ENCODE results near the gene RGS7.
"Not testable (repeated sequence)": the region's sequence is repeated elsewhere in the genome, so short reads cannot be mapped to it uniquely, and the experiment has no call there.

RGS7 gene

DNA sequence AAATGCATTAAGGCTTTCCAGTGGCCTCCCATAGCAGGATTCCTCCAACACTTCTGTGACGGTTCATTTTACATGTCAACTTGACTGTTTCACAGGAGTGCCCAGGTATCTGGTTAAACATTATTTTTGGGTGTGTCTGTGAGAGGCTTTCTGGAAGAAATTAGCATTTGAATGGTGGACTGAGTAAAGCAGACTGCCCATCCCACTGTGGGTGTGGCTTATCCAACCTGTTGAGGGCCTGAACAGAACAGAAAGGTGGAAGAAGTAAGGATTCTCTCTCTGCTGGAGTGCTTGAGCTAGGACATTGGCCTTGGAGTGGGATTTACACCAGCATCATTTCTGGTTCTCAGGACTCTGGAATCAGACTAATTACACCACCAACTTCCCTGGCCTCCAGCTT lies 85.6 kb downstream of the RGS7 start:
- DNase-seq: no peak

- no peak for DNase-seq
Observed at GRCh38 chr1:241270016-241270415, 87.0 kb downstream of the RGS7 start.

- DNase-seq: peak in 1 of 14 donors; percentile 36
Observed at GRCh38 chr1:241269116-241269515, 87.9 kb downstream of the RGS7 start.

DNA sequence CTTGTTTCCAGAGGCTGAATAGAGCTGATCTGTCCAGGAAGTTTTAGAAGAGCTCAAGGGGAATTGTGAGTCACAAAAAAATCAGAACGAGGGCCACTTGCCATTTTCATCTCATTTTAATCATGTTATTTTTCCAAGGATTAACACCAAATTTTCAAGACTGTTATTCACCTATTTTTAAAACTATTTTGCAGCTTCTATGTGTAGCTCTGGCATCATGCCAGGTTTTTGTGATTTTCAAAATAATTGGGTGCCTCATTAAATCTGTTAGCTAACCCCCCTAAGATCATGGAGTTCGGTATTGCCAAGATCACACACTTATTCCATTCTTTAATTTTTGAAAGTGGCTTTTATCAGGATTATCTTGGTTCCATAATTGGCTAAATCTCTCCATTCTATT lies 90.9 kb downstream of the RGS7 start:
- no peak for DNase-seq

- no peak for DNase-seq
Observed at GRCh38 chr1:241265428-241265827, 91.6 kb downstream of the RGS7 start.

- DNase-seq: no peak
Observed at GRCh38 chr1:241263346-241263745, 93.7 kb downstream of the RGS7 start.

DNA sequence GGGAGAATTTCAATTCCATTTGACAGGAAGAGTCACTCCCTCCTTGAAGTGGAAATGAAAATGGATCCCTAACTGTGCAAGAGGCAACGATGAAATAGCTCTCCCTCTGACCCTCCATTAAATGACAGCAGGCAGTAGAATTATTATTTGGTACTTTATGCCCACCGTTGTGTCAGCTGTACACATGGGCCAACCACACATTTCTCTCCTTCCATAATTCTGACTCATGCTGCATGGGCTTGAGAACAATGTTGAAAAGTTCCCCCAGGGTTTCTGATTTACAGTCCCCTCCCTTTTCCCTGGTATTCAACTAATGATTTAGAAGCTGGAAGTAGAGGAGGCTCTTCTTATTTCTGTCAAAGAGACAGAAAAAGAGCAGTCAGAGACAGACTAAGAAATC lies 103.5 kb downstream of the RGS7 start:
- DNase-seq: no peak

DNA sequence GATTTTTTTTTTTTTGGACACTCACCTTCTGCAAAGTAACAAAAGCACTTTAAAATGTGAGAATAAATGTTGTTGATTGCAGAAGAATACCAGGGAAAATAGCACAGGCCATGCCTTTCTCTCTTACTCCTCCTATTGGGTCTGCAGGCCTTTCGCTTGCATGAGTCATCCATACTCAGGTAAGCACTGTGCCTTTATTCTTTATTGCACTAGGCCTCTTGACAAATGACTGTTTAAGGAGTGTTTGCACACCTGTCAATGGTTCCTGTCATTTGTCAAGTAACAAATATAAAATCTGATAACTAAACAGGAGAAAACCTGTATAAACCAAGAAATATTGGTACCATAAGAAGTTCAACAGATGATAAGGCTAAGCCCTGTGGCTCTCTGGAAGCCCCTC lies 106.5 kb downstream of the RGS7 start:
- DNase-seq: no peak

- peak in 2 of 14 donors; percentile 8 to 38 for DNase-seq
Observed at GRCh38 chr1:241240069-241240468, 116.9 kb downstream of the RGS7 start.

DNA sequence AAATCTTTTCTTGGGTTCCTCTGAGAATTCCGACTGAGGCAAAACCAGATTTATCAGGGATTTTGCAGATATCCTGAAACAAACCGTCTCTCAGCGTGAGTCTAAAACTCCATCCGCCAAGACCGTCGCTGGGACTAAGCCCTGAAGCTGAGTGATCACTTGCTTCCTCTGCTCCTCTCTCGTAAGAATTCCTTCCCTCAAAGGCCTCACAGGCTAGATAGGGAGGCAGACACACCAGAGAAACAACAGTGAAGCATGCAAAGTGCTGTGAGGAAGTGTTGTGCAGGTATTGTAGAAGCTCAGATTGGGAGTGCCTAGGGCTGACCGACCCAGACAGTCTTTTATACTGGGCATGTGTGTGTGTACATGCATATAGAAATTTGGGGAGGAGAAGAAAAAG lies 119.1 kb downstream of the RGS7 start:
- DNase-seq: no peak

GRCh38 chr1:241235256-241235897 lies 121.6 kb downstream of the RGS7 start:
- DNase-seq: peak in 2 of 14 donors; percentile 1 to 35

GRCh38 chr1:241229711-241230110 lies 127.3 kb downstream of the RGS7 start:
- DNase-seq: no peak

DNA sequence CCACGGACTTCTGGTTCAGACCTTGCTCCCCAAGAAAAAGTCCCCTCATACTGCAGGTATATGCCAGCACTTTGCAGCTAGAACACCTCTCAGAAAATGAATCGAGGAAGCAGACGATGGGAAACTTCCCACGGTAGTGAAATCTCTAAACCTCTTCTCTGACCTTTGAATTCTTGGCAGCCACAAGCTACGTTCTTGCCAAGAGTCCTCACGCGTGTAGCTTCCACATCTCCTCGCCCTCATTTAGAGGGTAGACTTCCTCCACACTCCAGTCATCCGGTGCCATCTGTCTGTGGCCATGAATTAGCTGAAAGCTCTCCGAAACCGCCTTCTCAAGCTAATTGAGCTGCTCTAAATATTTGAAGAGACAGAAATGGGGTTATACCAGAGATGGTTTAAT lies 127.8 kb downstream of the RGS7 start:
- DNase-seq: peak in 2 of 14 donors; percentile 15 to 82

GRCh38 chr1:241228339-241228738 lies 128.7 kb downstream of the RGS7 start:
- DNase-seq: no peak

GRCh38 chr1:241225741-241226140 lies 131.3 kb downstream of the RGS7 start:
- DNase-seq: no peak

DNA sequence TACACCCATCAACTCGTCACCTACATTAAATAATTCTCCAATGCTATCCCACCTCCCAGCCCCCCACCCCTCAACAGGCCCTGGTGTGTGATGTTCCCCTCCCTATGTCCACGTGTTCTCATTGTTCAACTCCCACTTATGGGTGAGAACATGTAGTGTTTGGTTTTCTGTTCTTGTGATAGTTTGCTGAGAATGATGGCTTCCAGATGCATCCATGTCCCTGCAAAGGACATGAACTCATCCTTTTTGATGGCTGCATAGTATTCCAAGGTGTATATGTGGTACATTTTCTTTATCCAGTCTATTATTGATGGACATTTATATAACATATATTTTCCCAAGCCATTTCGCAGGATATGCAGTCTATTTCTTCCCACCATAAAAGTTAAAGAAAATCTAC lies 132.8 kb downstream of the RGS7 start:
- not testable (repeated sequence) for DNase-seq

DNA sequence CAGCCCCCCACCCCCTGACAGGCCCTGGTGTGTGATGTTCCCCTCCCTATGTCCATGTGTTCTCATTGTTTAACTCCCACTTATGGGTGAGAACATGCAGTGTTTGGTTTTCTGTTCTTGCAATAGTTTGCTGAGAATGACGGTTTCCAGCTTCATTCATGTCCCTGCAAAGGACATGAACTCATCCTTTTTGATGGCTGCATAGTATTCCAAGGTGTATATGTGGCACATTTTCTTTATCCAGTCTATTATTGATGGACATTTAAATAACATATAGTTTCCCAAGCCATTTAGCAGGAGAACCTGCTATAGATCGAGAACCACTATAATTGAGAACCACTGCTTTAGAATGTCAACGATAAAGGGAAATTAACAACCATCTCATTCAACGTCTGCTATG lies 134.2 kb downstream of the RGS7 start:
- DNase-seq: not testable (repeated sequence)

- no peak for DNase-seq
Observed at GRCh38 chr1:241221319-241221718, 135.7 kb downstream of the RGS7 start.

DNA sequence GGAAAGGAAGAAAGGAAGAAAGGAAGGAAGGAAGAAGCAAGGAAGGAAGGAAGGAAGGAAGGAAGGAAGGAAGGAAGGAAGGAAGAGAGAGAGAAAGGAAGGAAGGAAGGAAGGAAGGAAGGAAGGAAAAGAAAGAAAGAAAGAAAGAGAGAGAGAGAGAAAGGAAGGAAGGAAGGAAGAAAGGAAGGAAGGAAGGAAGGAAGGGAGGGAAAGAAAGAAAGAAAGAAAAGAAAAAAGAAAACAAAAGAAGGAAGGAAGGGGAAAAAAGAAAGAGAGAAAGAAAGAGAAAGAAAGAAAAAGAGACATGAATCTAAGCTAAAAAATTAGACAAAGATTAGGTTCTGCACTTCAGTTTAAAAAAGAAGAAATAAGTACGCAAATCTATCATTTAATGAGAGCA lies 136.1 kb downstream of the RGS7 start:
- DNase-seq: not testable (repeated sequence)

GRCh38 chr1:241219449-241219848 lies 137.6 kb downstream of the RGS7 start:
- no peak for DNase-seq

- DNase-seq: no peak
Observed at GRCh38 chr1:241217516-241217915, 139.5 kb downstream of the RGS7 start.

- no peak for DNase-seq
Observed at GRCh38 chr1:241215683-241216082, 141.3 kb downstream of the RGS7 start.

- DNase-seq: no peak
Observed at GRCh38 chr1:241215203-241215602, 141.8 kb downstream of the RGS7 start.

DNA sequence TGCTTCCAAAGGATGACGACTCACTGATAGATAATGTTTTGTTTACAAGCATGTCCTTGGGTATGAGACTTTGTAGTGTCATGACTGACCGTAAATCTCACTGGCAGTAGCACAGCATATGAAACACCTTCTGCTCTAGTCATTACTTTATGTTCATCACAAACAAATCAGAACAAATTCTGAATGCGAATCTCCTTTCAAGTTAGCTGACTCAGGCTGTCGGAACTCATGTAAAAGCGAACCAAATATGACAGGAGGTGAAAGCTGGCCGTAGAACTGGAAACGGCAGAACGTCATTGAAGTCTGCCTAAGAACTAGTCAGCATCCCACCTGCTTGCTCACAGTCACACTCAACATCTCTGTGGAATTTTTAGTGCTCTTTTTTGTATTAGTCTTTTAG lies 143.9 kb downstream of the RGS7 start:
- no peak for DNase-seq

- no peak for DNase-seq
Observed at GRCh38 chr1:241212628-241213027, 144.4 kb downstream of the RGS7 start.
